Stimulated activated CD8-positive, alpha-beta memory T cell treated with anti-CD3 and anti-CD28 coated beads, Interleukin-15, amount 100 ng/mL, for 4 hours (primary cell): Measurements from ENCODE around the gene EAF1.
"Not testable (repeated sequence)": the region's sequence is repeated elsewhere in the genome, so short reads cannot be mapped to it uniquely, and the experiment has no call there.

Source experiments
- DNase-seq, 2 donors: peaks; one replicate each; pipeline ENCODE4 v3.0.0-alpha.2; 2020; ENCODE audit warnings: low read depth in 2 of 2

Gene EAF1

GRCh38 chr3:15405448-15406050 lies 21.8 kb upstream of the EAF1 start:
- DNase-seq, result no peak

GRCh38 chr3:15409239-15409638 lies 18.2 kb upstream of the EAF1 start:
- no peak for DNase-seq

- DNase-seq, result no peak
Measured at GRCh38 chr3:15409774-15410173, 17.6 kb upstream of the EAF1 start.

- not testable (repeated sequence) for DNase-seq
Measured at GRCh38 chr3:15410966-15411365, 16.4 kb upstream of the EAF1 start.

- no peak for DNase-seq
Measured at GRCh38 chr3:15420871-15421270, 6.5 kb upstream of the EAF1 start.

- no peak for DNase-seq
Measured at GRCh38 chr3:15426579-15427118, 749 bp upstream of the EAF1 start.

GRCh38 chr3:15427981-15428380 lies 583 bp downstream of the EAF1 start:
- no peak for DNase-seq

- DNase-seq, result no peak
Measured at GRCh38 chr3:15428539-15428938, 1.1 kb downstream of the EAF1 start.

GRCh38 chr3:15429080-15429479 lies 1.7 kb downstream of the EAF1 start:
- no peak for DNase-seq

GRCh38 chr3:15430624-15431023 lies 3.2 kb downstream of the EAF1 start:
- no peak for DNase-seq

- DNase-seq, result no peak
Measured at GRCh38 chr3:15431256-15431837, 3.9 kb downstream of the EAF1 start.

- no peak for DNase-seq
Measured at GRCh38 chr3:15433531-15433930, 6.1 kb downstream of the EAF1 start.

- DNase-seq, result no peak
Measured at GRCh38 chr3:15434756-15435155, 7.4 kb downstream of the EAF1 start.

GRCh38 chr3:15436246-15436645 lies 8.8 kb downstream of the EAF1 start:
- DNase-seq, result no peak

- no peak for DNase-seq
Measured at GRCh38 chr3:15438983-15439382, 11.6 kb downstream of the EAF1 start.

GRCh38 chr3:15439476-15439875 lies 12.1 kb downstream of the EAF1 start:
- no peak for DNase-seq

GRCh38 chr3:15440891-15441290 lies 13.5 kb downstream of the EAF1 start:
- DNase-seq, result no peak

GRCh38 chr3:15443826-15444524 lies 16.6 kb downstream of the EAF1 start:
- DNase-seq, result no peak

GRCh38 chr3:15449489-15450224 lies 22.3 kb downstream of the EAF1 start:
- no peak for DNase-seq

GRCh38 chr3:15450438-15451215 lies 23.2 kb downstream of the EAF1 start:
- DNase-seq, result no peak
